ENCODE results near the gene EPC2.

EPC2 gene

GRCh38 chr2:148814860-148815419 is 170.4 kb downstream of the EPC2 start:
- DNase-seq = no peak

DNA sequence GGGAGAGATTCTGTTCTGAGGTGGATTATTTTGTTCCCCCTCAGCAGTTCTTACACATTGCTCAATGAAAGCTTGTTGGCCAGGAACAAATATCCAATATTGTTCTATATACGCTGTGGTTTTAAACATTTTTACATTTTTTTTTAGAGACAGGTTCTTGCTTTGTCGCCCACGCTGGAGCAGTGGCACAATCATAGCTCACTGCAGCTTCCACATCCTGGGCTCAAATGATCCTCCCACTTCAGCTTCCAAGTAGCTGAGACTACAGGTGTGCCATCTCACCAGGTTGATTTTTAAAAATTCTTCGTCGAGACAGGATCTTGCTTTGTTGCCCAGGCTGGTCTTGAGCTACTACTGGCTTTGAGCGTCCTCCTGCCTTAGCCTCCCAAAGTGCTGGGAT is 171.6 kb downstream of the EPC2 start:
- no peak for DNase-seq

DNA sequence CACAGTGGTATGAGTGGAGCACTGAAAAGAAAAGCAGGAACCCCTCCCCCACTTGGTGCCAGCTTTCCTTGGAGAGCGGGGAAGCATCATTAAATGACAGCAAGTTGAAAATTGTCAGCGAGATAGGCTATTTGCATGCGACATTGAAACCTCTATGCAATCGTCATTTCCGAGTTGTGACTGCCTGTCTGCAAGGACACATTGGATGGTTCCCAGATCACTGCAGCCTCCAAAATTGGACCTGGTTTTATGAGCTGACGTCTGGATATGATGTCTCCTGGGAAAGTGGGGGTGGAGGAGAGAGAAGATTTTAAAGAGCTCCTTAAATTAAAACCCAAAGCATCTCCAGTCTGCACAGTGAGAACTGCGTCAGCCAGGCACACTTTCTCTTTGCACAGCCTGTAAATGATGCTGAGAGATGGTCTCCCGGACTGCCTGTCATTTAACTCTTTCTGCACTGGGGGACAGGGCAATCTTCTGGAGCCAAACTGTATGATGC is 172.7 kb downstream of the EPC2 start:
- DNase-seq = no peak

- no peak for DNase-seq
Observed at GRCh38 chr2:148819019-148819585, 174.6 kb downstream of the EPC2 start.

GRCh38 chr2:148824190-148824589 is 179.6 kb downstream of the EPC2 start:
- DNase-seq = no peak

GRCh38 chr2:148826791-148827190 is 182.2 kb downstream of the EPC2 start:
- no peak for DNase-seq

GRCh38 chr2:148828941-148829340 is 184.4 kb downstream of the EPC2 start:
- DNase-seq = no peak

- no peak for DNase-seq
Observed at GRCh38 chr2:148829618-148830017, 185.1 kb downstream of the EPC2 start.

- DNase-seq = no peak
Observed at GRCh38 chr2:148832637-148833036, 188.1 kb downstream of the EPC2 start.
